ENCODE results near the gene MYEOV.
A peak's percentile ranks its signal among the peaks of the same experiment; 100 is the strongest.

MYEOV gene

DNA sequence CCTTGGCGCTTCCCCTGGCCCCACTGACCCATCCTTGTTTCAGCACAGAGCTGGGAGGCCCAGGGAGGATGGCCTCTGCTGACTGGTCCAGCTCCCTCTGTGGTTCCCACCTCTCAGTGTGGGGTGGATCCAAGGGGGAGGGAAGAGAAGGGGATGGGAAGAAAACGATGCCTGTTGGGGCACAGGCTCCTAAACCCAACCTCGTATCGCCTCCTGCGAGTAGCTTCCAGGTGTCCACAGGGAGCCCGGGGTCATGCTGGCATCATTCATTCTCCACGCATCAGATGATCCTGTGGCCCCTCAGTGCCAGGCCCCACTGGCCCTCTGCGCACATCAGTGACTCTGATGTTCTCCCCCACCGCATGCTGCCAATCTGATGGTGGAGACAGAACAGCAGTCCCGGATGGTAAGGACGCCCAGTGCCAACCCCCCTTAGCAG lies 5.1 kb downstream of the MYEOV start:
- no peaks in the 10 kb centered on the region for H3K79me2 ChIP-seq (ENCODE audit: low read length)
- peaks cover 63% of the 10 kb centered on the region for H3K4me1 ChIP-seq (ENCODE audit: low read length)
- H3K4me2 ChIP-seq (ENCODE audit: low read length): peak overlapping the region; percentile 95
- no peak for TF ChIP-seq EZH2phosphoT487 (IDR thresholded peaks at IDR 0.05; ENCODE audit: low read depth)
- no peaks in the 10 kb centered on the region; the same call in 1 of the 2 replicates for H3K27me3 ChIP-seq (ENCODE audit: low read depth, low read length)
- H2AFZ ChIP-seq (ENCODE audit: low read depth, low read length): no peak overlapping the region
- no peaks in the 10 kb centered on the region for H4K20me1 ChIP-seq (ENCODE audit: insufficient read depth, low read length)
- H3K36me3 ChIP-seq (replicated peaks; ENCODE audit: low read depth, low read length): peaks cover 8% of the 10 kb centered on the region
- peak overlapping the region; percentile 35; the same call in 1 of the 2 replicates for H3K9ac ChIP-seq (ENCODE audit: low read length)
- H3K9me3 ChIP-seq (ENCODE audit: insufficient read depth, low read length): no peaks in the 10 kb centered on the region
- H3K4me3 ChIP-seq (ENCODE audit: low read length): peak overlapping the region; percentile 20; the same call in 1 of the 2 replicates
- peak overlapping the region; percentile 84; the same call in 1 of the 2 replicates for H3K27ac ChIP-seq (ENCODE audit: low read length)

DNA sequence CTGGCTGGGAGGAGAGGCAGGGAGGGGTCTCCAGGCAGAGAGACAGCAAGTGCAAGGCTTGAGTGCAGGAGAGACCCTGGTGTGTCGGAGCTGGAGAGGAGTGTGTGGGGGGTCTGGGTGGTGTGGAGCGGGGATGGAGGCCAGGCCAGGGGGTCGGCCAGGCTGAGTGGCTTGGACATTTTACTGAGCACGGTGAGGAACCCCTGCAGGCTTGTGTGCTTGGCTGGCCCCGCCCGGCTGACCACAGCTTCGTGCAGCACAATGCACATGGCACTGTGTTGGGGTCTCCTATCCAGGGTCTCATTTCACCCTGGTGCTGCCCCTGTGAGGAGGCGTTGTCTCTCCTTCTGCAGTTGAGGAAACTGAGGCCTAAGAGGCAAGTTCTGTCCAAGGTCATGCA lies 5.6 kb downstream of the MYEOV start:
- TF ChIP-seq EZH2phosphoT487 (IDR thresholded peaks at IDR 0.05; ENCODE audit: low read depth): no peak
- TF ChIP-seq, protein P1, sequence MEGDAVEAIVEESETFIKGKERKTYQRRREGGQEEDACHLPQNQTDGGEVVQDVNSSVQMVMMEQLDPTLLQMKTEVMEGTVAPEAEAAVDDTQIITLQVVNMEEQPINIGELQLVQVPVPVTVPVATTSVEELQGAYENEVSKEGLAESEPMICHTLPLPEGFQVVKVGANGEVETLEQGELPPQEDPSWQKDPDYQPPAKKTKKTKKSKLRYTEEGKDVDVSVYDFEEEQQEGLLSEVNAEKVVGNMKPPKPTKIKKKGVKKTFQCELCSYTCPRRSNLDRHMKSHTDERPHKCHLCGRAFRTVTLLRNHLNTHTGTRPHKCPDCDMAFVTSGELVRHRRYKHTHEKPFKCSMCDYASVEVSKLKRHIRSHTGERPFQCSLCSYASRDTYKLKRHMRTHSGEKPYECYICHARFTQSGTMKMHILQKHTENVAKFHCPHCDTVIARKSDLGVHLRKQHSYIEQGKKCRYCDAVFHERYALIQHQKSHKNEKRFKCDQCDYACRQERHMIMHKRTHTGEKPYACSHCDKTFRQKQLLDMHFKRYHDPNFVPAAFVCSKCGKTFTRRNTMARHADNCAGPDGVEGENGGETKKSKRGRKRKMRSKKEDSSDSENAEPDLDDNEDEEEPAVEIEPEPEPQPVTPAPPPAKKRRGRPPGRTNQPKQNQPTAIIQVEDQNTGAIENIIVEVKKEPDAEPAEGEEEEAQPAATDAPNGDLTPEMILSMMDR (IDR thresholded peaks at IDR 0.05; ENCODE audit: low read depth, low read length): no peak
- Histone ChIP-seq H3K9ac (ENCODE audit: low read length) (no peak overlapping the region), H3K4me2 (ENCODE audit: low read length) (no peak overlapping the region), H3K36me3 (replicated peaks; ENCODE audit: low read depth, low read length) (peaks cover 8% of the 10 kb centered on the region), H4K20me1 (ENCODE audit: insufficient read depth, low read length) (no peaks in the 10 kb centered on the region), H3K79me2 (ENCODE audit: low read length) (no peaks in the 10 kb centered on the region), H3K27ac (ENCODE audit: low read length) (no peak overlapping the region), H2AFZ (ENCODE audit: low read depth, low read length) (no peak overlapping the region), H3K4me3 (ENCODE audit: low read length) (no peak overlapping the region), H3K4me1 (ENCODE audit: low read length) (peaks cover 57% of the 10 kb centered on the region), H3K9me3 (ENCODE audit: insufficient read depth, low read length) (no peaks in the 10 kb centered on the region), H3K27me3 (ENCODE audit: low read depth, low read length) (no peaks in the 10 kb centered on the region; the same call in 1 of the 2 replicates)

DNA sequence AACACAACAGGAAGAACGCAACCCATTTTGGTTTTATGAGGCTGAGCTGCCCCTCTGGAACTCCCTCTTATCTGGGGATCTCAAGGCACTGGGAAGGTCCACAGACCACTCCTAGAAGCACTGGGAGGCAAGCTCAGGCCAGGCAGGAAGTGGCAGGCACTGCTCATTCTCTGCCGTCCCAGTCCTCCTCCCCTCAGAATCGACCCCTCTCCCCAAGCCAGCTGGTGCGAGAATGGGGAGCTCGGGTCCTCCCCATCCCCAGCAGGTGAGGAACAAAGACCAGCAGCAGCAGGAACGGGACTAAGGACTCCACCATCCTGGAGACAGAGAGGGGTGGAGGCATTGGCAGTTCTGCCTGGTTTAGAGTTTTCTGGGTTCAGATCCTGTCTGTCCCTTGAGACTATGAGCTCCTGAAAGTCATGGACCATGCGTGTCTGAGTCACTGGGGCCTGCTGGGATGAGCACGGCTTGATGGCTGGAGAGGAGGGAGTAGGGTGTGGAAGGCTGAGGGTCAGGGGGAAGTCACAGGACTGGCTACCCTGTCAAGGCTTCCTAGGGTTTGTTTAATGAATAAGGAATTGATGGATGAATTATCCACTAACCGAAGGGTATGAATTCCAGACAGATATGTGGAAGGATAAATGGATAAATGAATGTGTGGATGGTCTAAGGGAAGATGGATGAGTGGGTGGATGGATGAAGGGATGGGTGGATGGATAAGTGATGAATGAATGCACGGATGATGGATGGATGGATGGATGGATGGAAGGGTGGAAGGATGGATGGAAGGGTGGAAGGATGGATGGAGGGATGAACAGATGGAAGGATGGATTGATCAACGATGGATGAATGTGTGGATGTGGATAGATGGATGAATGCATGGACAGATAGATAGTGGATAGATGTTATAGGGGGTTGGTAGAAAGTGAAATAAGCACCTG lies 6.4 kb downstream of the MYEOV start:
- peaks cover 49% of the 10 kb centered on the region for H3K4me1 ChIP-seq (ENCODE audit: low read length)
- H2AFZ ChIP-seq (ENCODE audit: low read depth, low read length): no peak overlapping the region
- no peaks in the 10 kb centered on the region for H3K9me3 ChIP-seq (ENCODE audit: insufficient read depth, low read length)
- TF ChIP-seq EZH2phosphoT487 (IDR thresholded peaks at IDR 0.05; ENCODE audit: low read depth): no peak
- TF ChIP-seq, protein P1 (IDR thresholded peaks at IDR 0.05; ENCODE audit: low read depth, low read length): no peak
- peaks cover 8% of the 10 kb centered on the region for H3K36me3 ChIP-seq (replicated peaks; ENCODE audit: low read depth, low read length)
- no peak overlapping the region for H3K4me2 ChIP-seq (ENCODE audit: low read length)
- no peaks in the 10 kb centered on the region for H4K20me1 ChIP-seq (ENCODE audit: insufficient read depth, low read length)
- H3K79me2 ChIP-seq (ENCODE audit: low read length): no peaks in the 10 kb centered on the region
- H3K27ac ChIP-seq (ENCODE audit: low read length): no peak overlapping the region
- H3K9ac ChIP-seq (ENCODE audit: low read length): no peak overlapping the region
- H3K27me3 ChIP-seq (ENCODE audit: low read depth, low read length): no peaks in the 10 kb centered on the region; the same call in 1 of the 2 replicates
- H3K4me3 ChIP-seq (ENCODE audit: low read length): no peak overlapping the region

DNA sequence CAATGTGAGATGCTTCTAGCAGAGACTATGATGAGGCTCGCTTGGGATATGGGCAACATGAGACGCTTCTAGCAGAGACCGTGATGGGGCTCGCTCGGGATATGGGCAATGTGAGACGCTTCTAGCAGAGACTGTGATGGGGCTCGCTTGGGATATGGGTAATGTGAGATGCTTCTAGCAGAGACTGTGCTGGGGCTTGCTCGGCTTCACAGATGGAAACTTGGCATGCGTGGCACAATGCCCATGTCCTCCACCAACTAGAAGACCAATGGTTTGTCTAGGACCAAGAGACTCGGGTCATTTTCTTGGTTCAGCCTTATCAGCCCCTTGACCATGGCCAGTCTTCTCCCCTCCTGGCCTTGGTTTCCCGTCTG lies 7.1 kb downstream of the MYEOV start:
- Histone ChIP-seq H3K9me3 (ENCODE audit: insufficient read depth, low read length) (no peaks in the 10 kb centered on the region), H3K4me2 (ENCODE audit: low read length) (no peak overlapping the region), H3K9ac (ENCODE audit: low read length) (no peak overlapping the region), H3K27ac (ENCODE audit: low read length) (no peak overlapping the region), H3K79me2 (ENCODE audit: low read length) (no peaks in the 10 kb centered on the region), H3K27me3 (ENCODE audit: low read depth, low read length) (no peaks in the 10 kb centered on the region; the same call in 1 of the 2 replicates), H2AFZ (ENCODE audit: low read depth, low read length) (no peak overlapping the region), H3K4me3 (ENCODE audit: low read length) (no peak overlapping the region), H3K4me1 (ENCODE audit: low read length) (peaks cover 42% of the 10 kb centered on the region), H3K36me3 (replicated peaks; ENCODE audit: low read depth, low read length) (peaks cover 8% of the 10 kb centered on the region), H4K20me1 (ENCODE audit: insufficient read depth, low read length) (no peaks in the 10 kb centered on the region)
- no peak for TF ChIP-seq EZH2phosphoT487 (IDR thresholded peaks at IDR 0.05; ENCODE audit: low read depth)
- TF ChIP-seq, protein P1 (IDR thresholded peaks at IDR 0.05; ENCODE audit: low read depth, low read length): no peak

Data from OCI-LY3 (cell line).